ENCODE data around the gene TBX2. TPM values are rescaled to one million over a fixed set of nuclear protein-coding genes. Genes with fewer than 3 reads are reported as not detected.

TBX2 gene
- total RNA-seq, 1 experiment from 2014 or later: 1.2 TPM

- in situ Hi-C loops (cut with HindIII; ENCODE audit: low pct_unique_long_range_greater_than_20kb, low sequenced_read_pairs): no loop called here
- no peak for DNase-seq (ENCODE audit: low read depth)
These were observed 15.3 kb upstream of the TBX2 start for GRCh38 chr17:61384354-61384691.

GRCh38 chr17:61384692-61385576 is 14.7 kb upstream of the TBX2 start:
- in situ Hi-C loops (cut with HindIII; ENCODE audit: low pct_unique_long_range_greater_than_20kb, low sequenced_read_pairs): no loop called here
- DNase-seq (ENCODE audit: low read depth): no peak

- in situ Hi-C loops (cut with HindIII; ENCODE audit: low pct_unique_long_range_greater_than_20kb, low sequenced_read_pairs): no loop called here
- DNase-seq (ENCODE audit: low read depth): no peak
These were observed 13.9 kb upstream of the TBX2 start for GRCh38 chr17:61385577-61386236.

- in situ Hi-C loops (cut with HindIII; ENCODE audit: low pct_unique_long_range_greater_than_20kb, low sequenced_read_pairs): no loop called here
- no peak for DNase-seq (ENCODE audit: low read depth)
These were observed 13.4 kb upstream of the TBX2 start for GRCh38 chr17:61386251-61386650.

- no peak for DNase-seq (ENCODE audit: low read depth)
- in situ Hi-C loops (cut with HindIII; ENCODE audit: low pct_unique_long_range_greater_than_20kb, low sequenced_read_pairs): no loop called here
These were observed 12.6 kb upstream of the TBX2 start for GRCh38 chr17:61387011-61387410.

- DNase-seq (ENCODE audit: low read depth): no peak
- in situ Hi-C loops (cut with HindIII; ENCODE audit: low pct_unique_long_range_greater_than_20kb, low sequenced_read_pairs): no loop called here
These were observed 11.9 kb upstream of the TBX2 start for GRCh38 chr17:61387511-61388305.

- in situ Hi-C loops (cut with HindIII; ENCODE audit: low pct_unique_long_range_greater_than_20kb, low sequenced_read_pairs): no loop called here
- no peak for DNase-seq (ENCODE audit: low read depth)
These were observed 10.9 kb upstream of the TBX2 start for GRCh38 chr17:61388561-61389356.

- in situ Hi-C loops (cut with HindIII; ENCODE audit: low pct_unique_long_range_greater_than_20kb, low sequenced_read_pairs): no loop called here
- DNase-seq (ENCODE audit: low read depth): no peak
These were observed 9.8 kb upstream of the TBX2 start for GRCh38 chr17:61389670-61390478.

- no peak for DNase-seq (ENCODE audit: low read depth)
- in situ Hi-C loops (cut with HindIII; ENCODE audit: low pct_unique_long_range_greater_than_20kb, low sequenced_read_pairs): no loop called here
These were observed 9.2 kb upstream of the TBX2 start for GRCh38 chr17:61390479-61390791.

- no peak for DNase-seq (ENCODE audit: low read depth)
- in situ Hi-C loops (cut with HindIII; ENCODE audit: low pct_unique_long_range_greater_than_20kb, low sequenced_read_pairs): no loop called here
These were observed 7.9 kb upstream of the TBX2 start for GRCh38 chr17:61391595-61392291.

- DNase-seq (ENCODE audit: low read depth): no peak
- in situ Hi-C loops (cut with HindIII; ENCODE audit: low pct_unique_long_range_greater_than_20kb, low sequenced_read_pairs): no loop called here
These were observed 7.0 kb upstream of the TBX2 start for GRCh38 chr17:61392679-61393078.

- in situ Hi-C loops (cut with HindIII; ENCODE audit: low pct_unique_long_range_greater_than_20kb, low sequenced_read_pairs): no loop called here
- no peak for DNase-seq (ENCODE audit: low read depth)
These were observed 6.1 kb upstream of the TBX2 start for GRCh38 chr17:61393550-61393903.

GRCh38 chr17:61393904-61394629 is 5.6 kb upstream of the TBX2 start:
- in situ Hi-C loops (cut with HindIII; ENCODE audit: low pct_unique_long_range_greater_than_20kb, low sequenced_read_pairs): no loop called here
- DNase-seq (ENCODE audit: low read depth): no peak

- in situ Hi-C loops (cut with HindIII; ENCODE audit: low pct_unique_long_range_greater_than_20kb, low sequenced_read_pairs): no loop called here
These were observed 4.8 kb upstream of the TBX2 start for GRCh38 chr17:61394630-61395408.

GRCh38 chr17:61395409-61395982 is 4.1 kb upstream of the TBX2 start:
- in situ Hi-C loops (cut with HindIII; ENCODE audit: low pct_unique_long_range_greater_than_20kb, low sequenced_read_pairs): no loop called here
- DNase-seq (ENCODE audit: low read depth): no peak

More at GRCh38 chr17:61394630-61395408, 4.8 kb upstream of the TBX2 start:
- DNase-seq (ENCODE audit: low read depth): no peak
